Epithelial cell of prostate (primary cell): ENCODE measurements around the gene FREM1.
"Not testable (repeated sequence)": the region's sequence is repeated elsewhere in the genome, so short reads cannot be mapped to it uniquely, and the experiment has no call there.

Experiments used
- DNase-seq: peaks from one replicate; pipeline ENCODE4 v3.0.0-alpha.2; 2011; ENCODE audit warnings: low read depth, low spot score
- H3K27ac ChIP-seq: fragments of 450-650 bp; 2 replicates; pipeline ENCODE4 v1.5.1; 2017; ENCODE audit warnings: mild to moderate bottlenecking

FREM1 gene, protein sequence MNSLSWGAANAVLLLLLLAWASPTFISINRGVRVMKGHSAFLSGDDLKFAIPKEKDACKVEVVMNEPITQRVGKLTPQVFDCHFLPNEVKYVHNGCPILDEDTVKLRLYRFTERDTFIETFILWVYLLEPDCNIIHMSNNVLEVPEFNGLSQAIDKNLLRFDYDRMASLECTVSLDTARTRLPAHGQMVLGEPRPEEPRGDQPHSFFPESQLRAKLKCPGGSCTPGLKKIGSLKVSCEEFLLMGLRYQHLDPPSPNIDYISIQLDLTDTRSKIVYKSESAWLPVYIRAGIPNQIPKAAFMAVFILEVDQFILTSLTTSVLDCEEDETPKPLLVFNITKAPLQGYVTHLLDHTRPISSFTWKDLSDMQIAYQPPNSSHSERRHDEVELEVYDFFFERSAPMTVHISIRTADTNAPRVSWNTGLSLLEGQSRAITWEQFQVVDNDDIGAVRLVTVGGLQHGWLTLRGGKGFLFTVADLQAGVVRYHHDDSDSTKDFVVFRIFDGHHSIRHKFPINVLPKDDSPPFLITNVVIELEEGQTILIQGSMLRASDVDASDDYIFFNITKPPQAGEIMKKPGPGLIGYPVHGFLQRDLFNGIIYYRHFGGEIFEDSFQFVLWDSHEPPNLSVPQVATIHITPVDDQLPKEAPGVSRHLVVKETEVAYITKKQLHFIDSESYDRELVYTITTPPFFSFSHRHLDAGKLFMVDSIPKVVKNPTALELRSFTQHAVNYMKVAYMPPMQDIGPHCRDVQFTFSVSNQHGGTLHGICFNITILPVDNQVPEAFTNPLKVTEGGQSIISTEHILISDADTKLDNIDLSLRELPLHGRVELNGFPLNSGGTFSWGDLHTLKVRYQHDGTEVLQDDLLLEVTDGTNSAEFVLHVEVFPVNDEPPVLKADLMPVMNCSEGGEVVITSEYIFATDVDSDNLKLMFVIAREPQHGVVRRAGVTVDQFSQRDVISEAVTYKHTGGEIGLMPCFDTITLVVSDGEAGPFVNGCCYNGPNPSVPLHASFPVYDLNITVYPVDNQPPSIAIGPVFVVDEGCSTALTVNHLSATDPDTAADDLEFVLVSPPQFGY (N-terminal part only)

DNA sequence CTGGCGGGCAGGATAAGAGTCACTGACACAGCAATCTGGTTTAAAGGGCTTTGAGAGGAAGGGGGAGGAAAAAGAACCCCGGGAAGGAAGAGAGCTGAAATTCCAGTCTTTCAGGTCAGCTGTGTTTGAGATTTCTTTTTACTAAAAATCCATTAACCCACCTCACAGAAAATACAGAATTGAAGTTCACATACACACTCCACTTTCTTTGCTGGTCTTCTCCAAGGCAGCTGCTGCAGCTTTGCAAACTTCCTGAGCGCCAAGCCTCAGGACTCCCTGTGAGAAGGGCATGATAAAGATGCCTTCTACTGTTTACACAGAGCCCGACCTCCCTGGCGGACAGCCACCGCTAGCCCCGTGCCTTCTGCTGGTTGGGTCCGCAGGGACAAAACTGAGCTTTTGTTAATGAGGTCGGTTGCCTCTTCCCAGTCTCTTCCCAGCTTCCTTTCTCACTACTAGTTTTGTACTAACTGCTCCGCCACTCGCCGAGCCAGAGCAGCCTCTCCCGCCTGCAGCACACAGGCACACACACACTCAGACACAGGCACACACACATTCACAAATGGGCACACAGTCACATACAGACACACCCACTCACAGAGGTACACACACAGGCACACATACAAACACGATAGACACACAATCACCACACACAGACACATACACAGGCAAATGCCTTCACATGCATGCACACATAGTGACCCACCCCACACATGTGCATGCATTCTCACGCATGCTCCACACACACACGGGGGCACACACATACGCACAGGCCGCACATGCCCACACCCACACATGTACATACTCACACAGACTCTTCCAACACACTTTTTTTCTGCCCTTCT is at the start of gene FREM1:
FREM1 (minus strand) TSS at position 468 of the 845 bp plus-strand sequence. CDS start 41,451 bp downstream, outside the sequence.
- no peak within 1 kb of the TSS for H3K27ac ChIP-seq
- DNase-seq, result no peak

DNA sequence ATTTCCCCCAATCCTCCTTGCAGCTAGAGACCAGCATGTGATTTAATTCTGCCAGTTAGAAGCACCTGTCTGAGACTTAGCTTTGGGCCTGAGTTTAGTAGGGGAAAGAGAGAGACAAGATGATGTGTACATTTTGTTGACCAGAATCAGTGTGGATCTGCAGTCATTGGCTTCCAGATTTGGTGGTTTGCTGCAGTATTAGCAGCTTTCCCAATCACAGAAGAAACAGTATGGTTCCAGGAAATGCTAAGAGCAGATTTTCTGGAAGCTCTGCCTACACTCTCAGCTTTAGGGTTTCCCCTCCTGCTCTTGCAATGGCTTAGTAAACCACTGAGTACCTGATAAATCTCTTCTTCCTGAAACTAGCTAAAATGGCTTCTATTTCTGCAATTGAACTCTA is 48.8 kb upstream of the FREM1 start:
- DNase-seq, result no peak
- no peak overlapping the region for H3K27ac ChIP-seq

GRCh38 chr9:14957109-14957508 is 46.9 kb upstream of the FREM1 start:
- DNase-seq, result no peak
- no peak overlapping the region for H3K27ac ChIP-seq

- DNase-seq, result no peak
- no peak overlapping the region for H3K27ac ChIP-seq
These were observed 46.0 kb upstream of the FREM1 start for GRCh38 chr9:14956208-14956607.

DNA sequence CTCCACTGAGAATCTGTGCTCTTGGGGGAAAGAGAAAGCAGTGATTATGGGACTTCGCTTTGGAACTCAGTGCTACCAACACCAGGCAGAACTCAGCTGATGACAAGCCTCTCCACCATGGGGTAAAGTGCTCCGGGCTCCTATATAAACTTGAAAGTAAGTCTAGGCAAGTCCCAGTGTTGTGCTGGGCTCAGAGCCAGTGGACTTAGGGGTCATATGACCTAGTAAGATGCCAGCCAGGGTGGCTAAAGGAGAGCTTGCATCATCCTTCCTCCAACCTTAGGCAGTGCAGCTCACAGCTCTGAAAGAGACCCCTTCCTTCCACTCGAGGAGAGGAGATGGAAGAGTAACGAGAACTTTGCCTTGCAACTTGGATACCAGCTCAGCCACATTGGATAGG is 35.1 kb upstream of the FREM1 start:
- DNase-seq, result no peak
- H3K27ac ChIP-seq, result no peak overlapping the region

DNA sequence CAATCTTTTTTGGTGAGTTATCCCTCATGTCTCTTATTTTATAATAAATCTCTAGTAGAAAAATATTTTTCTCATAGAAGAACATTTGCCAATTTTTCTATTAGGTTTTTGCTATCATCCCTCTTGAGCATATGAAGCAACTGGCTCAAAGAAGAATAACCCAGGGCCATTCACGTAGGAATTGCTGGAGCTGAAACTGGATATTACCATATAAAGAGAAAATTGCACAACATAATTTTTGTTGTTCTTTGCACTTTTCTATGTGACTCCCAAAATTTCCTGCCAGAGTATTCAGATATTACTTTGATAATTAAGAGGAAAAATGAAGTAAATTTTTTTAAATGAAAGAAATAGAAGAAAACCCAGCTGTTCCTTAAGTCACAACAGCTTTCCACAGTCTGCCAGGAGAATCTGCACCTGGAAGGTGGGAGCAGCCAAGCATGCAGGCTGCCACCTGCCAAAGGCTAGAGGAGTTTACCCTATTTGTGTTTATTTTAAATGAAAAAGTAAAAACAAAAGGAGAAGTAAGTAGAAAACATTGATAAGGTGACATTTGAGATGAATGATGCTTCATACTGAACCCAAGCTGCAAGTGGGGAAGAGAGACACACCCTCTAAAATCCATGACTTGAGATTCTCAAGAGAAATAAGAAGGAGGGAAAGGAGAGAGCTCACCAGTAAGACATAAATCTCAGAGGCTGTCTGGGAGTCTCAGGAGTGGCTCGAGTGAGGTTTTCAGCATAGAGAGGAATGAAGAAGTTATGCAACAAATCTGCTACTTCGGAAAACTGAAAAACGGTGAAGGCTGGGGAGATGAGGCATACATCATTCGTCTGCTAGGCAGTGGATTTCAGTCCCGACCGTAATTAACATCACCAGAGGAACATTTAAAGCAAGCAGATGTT is 31.5 kb upstream of the FREM1 start:
- no peak for DNase-seq

DNA sequence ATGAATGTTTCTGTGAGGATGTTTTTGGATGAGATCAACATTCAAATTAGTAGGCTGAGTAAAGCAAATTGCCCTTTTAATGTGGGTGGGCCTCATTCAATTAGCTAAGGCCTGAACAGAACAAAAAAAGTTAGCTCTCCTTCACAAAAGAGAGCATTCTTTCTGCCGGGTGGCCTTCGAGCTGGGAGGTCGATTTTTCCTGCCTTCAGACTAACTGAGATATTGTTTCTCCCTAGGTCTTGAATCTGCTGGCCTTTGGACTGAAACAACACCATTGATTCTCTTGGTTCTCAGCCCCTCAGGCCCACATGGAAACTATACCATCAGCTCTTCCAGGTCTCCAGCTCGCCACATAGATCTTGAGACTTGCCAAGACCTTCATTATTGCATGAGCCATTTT is 29.1 kb upstream of the FREM1 start:
- no peak for DNase-seq
- no peak overlapping the region for H3K27ac ChIP-seq

More for the DNA sequence above, 31.5 kb upstream of the FREM1 start:
- no peak overlapping the region for H3K27ac ChIP-seq

DNA sequence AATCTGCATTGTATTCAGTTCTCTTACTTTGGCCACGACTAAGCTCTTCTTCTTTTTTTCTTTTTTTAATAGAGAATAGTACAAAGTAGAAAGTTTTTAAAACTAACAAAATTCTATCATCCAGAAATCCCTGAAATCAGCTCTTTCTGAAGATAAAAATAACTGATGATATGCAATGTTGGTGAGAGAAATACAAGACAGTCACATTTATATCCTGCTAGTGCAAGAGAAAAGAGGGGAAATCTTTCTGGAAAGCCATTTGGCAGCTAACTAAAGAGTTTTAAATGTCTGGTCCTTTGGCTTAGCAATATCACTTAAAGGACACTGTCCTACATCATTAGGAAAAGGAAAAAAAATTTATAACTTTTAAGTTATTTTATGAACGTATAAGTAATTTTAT is 27.0 kb upstream of the FREM1 start:
- no peak overlapping the region for H3K27ac ChIP-seq
- DNase-seq, result no peak

GRCh38 chr9:14936491-14936890 is 26.3 kb upstream of the FREM1 start:
- H3K27ac ChIP-seq, result no peak overlapping the region

DNA sequence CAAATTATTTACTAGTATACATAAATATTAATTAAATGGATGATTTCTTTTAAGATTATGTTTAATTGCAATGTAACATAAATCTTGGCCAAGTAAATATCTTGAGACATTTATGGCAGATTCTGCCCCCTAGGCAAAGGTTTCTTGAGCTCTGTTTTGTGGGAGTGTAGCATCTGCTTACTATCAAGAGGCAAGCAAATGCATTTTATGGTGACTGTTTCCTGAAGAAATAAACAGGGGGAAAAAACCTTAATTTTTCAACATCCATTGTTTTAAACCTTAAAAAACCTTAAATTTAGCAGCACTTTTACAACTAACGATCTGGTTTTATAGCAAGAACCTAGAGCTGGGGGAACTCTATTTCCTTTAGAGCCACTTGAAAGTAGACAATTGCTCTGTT is 25.7 kb upstream of the FREM1 start:
- DNase-seq, result no peak
- no peak overlapping the region for H3K27ac ChIP-seq

More at GRCh38 chr9:14936491-14936890, 26.3 kb upstream of the FREM1 start:
- DNase-seq, result no peak

- DNase-seq, result no peak
- no peak overlapping the region for H3K27ac ChIP-seq
These were observed 25.0 kb upstream of the FREM1 start for GRCh38 chr9:14935106-14935751.

DNA sequence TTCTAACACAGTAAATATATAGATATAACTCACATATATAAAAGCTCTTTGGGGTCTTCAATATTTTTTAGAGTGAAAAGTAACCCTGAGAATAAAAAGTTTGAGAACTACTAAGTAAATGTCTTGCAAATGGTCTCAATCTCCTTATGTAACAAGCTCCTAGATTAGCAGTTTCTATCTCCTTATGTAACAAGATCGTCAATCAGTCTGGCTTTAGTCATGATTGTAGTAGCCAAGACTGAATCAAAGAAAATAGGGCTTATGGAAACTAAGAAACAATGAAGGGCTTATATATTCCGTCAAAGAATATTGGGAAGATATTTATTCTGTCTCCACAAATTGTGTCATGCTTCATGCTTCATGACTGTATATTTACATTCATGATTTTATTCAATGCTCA is 22.4 kb upstream of the FREM1 start:
- H3K27ac ChIP-seq, result no peak overlapping the region
- no peak for DNase-seq

DNA sequence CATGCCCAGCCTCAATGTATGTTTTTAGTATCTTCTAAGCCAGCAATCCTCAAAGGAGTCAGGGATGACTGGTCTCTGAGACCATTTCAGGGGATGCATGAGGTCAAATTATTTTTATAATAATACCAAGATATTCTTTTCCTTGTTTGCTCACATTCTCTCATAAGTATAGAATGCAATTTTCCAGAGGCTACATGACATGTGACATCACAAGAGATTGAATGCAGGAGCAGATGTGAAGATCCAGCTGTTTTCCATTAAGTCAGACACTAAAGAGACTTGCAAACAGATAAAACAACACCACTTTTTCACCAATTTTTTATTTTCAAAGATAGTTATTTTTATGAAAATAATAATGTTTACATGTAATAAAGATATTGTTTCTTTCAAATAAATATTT is 22.0 kb upstream of the FREM1 start:
- DNase-seq, result no peak
- no peak overlapping the region for H3K27ac ChIP-seq

- H3K27ac ChIP-seq, result no peak overlapping the region
- no peak for DNase-seq
These were observed 16.9 kb upstream of the FREM1 start for GRCh38 chr9:14926941-14927624.

DNA sequence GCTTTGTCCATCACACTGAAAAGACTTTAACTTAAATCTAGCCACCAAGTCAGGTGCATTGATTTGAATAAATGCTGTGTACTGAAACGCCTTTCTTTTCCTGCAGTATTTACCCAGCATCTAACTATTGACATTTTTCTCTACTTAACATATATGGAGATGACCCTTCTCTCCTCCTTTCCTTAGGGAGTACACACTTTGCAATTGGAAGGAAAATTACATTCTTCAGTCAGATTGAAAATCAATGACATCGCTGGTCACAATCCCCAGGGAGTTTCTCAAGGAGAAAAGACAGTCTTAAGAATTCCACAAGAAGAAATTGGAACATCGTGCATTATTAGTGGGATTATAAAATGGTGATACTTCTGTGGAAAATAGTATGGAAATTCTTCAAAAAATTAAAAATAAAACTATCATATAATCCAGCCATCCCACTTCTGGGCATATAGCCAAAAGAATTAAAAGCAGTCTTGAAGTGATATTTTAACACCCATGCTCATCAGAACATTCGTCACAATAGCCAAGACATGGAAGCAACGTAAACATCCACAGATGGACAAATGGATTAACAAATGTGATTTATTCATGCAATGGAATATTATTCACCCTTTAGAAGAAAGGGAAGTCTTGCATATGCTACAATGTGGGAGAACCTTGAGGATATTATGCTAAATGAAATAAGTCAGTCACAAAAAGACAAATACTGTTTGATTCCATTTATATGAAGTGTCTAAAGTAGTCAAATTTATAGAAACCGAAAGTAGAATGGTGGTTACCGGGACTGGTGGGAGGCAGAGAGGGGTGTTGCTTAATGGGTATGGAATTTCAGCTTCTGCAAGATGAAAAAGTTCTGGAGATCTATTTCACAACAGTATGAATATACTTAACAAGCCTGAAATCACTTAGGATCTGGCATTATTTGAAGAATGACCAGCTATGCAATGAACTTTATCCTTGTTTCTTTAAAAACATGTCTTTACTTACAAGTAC is 14.3 kb upstream of the FREM1 start:
- no peak for DNase-seq
- no peak overlapping the region for H3K27ac ChIP-seq

- no peak overlapping the region for H3K27ac ChIP-seq
- no peak for DNase-seq
These were observed 13.5 kb upstream of the FREM1 start for GRCh38 chr9:14923701-14924100.

DNA sequence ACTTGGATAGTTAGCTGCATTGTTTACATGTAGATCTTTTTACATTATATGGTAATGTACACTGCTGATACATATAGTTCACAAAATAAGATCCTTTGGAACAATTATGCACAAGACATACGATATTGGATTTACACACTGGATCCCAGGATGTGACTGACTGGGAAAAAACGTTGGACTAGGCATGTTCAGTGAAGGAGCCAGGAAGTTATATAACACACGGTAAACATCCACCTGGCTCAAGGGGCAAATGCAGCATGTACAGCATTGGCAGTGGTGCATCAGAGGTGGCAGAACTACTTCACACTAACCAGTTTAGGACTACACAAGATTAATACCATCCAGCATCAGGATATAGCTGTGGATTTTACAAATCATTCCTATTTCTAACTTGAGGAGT is 10.6 kb upstream of the FREM1 start:
- not testable (repeated sequence) for H3K27ac ChIP-seq, DNase-seq
